GM21619 (cell line): ENCODE measurements around the gene PLXNA3.

Experiments used
- ATAC-seq: cut with Tn5 transposase; IDR thresholded peaks from one replicate; pipeline ENCODE4 v1.9.1; 2021; ENCODE audit not compliant: unreplicated experiment

The PLXNA3 gene

GRCh38 chrX:154457491-154458115 lies 478 bp upstream of the PLXNA3 start:
- peak; percentile 62 for ATAC-seq

DNA sequence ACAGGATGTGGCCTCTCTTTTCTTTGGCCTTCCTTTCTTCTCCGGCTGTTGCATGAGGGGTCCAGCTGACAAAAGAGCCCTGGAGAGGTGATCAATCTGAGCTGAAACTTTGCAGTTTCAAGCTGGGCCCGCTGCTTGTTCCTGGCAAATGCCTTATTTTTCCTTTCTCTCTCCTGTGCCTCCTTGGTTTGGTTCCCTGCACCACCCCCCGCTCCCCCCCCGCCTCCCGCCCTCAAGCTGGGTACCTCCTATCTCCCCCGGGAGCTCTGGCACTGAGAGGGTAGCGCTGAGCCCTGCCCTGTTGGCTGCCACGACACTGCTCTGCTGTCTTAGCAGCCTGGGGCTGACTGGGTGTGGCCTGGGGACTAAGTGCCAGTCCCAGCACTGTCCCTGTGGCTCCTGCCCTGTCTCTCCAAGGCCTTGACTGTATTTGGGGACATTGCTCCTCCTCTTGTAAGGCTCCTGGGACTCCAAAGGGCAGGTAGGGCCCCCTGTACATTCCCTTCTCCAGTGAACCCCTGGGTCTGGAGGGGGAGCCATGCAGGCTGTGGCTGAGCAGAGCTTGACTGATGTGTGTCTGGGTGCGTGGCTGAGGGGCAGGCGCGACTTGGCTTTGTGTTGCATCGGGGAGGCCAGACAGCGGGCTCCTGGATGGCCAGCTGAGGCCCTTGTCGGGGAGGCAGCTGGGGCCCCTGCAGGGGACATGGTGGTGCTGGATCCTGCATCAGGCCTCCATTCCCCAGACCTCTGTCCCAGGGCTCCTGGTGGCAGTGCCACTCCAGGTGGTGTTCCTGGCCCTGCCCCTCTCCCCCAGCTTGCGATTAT lies 1.1 kb downstream of the PLXNA3 start:
- ATAC-seq = no peak

DNA sequence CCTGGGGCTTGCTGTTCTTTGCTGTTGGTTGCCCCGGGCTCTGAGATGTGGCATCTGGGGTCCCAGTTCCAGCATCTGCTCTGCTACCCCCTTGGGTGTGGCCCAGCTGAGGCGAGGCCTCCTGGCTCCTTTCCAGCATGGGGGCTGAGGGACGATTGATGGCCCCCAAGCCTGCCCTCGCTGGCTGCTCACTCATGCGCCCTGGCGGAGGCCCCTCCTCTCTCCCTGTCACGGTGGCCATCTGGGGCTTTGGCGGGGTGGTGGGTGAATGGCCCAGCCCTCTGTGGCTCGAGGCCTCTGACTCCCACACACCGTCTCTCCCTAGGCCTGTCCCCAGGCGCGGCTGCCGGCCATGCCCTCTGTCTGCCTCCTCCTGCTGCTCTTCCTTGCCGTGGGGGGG lies 1.8 kb downstream of the PLXNA3 start:
- ATAC-seq = no peak

DNA sequence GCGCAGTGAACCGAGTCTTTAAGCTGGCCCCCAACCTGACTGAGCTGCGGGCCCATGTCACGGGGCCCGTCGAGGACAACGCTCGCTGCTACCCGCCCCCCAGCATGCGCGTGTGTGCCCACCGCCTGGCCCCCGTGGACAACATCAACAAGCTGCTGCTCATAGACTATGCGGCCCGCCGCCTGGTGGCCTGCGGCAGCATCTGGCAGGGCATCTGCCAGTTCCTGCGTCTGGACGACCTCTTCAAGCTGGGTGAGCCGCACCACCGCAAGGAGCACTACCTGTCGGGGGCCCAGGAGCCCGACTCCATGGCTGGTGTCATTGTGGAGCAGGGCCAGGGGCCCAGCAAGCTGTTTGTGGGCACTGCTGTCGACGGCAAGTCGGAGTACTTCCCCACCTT lies 2.2 kb downstream of the PLXNA3 start:
- no peak for ATAC-seq

DNA sequence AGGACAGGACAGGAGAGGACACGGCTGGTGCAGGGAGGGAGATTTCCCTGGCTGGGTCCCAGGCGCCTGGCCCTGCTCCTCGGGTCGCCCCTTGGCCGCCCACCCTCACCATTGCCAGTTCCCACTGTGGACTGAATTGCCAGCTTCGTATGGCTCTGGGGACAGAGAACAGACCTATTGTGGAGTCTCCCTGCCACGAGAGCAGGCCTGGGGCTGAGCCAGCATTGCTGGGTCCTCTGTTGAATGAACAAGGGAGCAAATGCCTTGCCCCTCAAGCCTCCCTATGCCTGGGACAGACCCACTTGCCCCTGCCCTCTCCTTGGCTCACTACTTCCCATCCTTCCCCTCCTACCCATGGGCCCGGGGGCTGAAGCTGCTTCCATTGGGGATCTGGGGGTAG lies 4.3 kb downstream of the PLXNA3 start:
- ATAC-seq = no peak

DNA sequence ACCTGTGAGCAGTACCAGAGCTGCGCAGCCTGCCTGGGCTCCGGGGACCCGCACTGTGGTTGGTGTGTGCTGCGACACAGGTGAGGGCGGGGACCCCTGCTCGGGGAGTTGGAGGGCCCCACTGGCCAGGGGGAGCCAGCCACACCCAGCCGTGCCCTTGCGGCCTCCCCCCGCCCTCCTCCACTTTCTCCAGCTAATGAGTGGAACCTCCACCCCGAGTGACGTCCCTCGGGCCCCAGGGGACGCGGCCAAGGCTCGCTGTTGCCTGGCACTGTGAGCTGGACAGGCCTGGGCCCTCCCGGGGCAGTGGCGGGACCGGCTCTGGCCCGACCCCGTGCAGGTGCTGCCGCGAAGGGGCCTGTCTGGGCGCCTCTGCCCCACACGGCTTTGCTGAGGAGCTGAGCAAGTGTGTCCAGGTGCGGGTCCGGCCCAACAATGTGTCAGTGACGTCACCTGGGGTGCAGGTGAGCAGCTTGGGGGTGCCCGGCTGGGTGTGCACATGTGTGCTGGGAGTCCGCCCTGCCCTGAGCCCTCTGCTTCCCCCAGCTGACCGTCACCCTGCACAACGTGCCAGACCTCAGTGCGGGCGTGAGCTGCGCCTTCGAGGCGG lies 5.6 kb downstream of the PLXNA3 start:
- no peak for ATAC-seq

GRCh38 chrX:154464806-154465365 lies 6.8 kb downstream of the PLXNA3 start:
- no peak for ATAC-seq

DNA sequence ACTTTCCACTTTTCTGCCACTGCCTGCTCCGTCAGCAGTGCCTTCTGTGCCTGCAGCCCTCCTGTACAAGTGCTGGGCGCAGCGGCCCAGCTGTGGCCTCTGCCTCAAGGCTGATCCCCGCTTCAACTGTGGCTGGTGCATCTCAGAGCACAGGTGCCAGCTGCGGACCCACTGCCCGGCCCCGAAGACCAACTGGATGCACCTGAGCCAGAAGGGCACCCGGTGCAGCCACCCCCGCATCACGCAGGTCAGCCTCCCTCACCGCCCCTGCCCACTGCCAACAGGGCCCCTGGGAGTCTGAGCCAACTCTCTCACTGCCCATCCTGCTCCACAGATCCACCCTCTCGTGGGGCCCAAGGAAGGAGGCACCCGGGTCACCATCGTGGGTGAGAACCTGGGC lies 7.5 kb downstream of the PLXNA3 start:
- ATAC-seq = no peak

GRCh38 chrX:154466036-154466435 lies 8.0 kb downstream of the PLXNA3 start:
- ATAC-seq = no peak

- no peak for ATAC-seq
These were observed 8.8 kb downstream of the PLXNA3 start for GRCh38 chrX:154466907-154467306.

DNA sequence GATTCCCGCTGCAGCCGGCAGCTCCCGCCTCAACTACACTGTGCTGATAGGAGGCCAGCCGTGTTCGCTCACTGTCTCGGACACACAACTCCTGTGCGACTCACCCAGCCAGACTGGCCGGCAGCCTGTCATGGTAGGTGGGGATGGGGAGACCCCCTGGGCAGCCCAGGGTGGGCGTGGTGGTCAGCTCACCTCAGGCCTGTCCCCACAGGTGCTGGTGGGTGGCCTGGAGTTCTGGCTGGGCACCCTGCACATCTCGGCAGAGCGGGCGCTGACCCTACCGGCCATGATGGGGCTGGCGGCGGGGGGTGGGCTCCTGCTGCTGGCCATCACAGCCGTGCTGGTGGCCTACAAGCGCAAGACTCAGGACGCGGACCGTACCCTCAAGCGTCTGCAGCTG lies 9.5 kb downstream of the PLXNA3 start:
- no peak for ATAC-seq

DNA sequence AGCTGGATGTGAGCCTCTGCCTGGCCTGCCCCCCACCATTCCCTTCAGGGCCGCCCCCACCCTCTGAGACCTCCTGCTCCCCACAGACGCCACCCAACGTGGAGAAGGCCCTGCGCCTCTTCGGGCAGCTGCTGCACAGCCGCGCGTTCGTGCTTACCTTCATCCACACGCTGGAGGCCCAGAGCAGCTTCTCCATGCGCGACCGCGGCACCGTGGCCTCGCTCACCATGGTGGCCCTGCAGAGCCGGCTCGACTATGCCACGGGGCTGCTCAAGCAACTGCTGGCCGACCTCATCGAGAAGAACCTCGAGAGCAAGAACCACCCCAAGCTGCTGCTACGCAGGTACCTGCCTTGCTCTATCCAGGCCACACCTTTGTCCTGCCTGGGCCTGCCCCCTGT lies 10.1 kb downstream of the PLXNA3 start:
- no peak for ATAC-seq

DNA sequence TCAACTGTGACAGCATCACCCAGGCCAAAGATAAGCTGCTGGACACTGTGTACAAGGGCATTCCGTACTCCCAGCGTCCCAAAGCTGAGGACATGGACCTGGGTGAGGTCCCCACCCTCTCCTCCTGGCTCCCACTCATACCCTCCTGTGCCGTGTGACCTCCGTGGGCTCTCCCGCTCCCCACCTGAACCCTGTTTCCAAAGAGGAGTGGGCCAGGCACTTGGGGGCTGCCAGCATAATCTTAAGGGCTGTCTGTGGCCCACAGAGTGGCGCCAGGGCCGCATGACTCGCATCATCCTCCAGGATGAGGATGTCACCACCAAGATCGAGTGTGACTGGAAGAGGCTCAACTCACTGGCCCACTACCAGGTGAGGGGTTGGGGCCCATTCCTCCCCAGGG lies 11.0 kb downstream of the PLXNA3 start:
- no peak for ATAC-seq

DNA sequence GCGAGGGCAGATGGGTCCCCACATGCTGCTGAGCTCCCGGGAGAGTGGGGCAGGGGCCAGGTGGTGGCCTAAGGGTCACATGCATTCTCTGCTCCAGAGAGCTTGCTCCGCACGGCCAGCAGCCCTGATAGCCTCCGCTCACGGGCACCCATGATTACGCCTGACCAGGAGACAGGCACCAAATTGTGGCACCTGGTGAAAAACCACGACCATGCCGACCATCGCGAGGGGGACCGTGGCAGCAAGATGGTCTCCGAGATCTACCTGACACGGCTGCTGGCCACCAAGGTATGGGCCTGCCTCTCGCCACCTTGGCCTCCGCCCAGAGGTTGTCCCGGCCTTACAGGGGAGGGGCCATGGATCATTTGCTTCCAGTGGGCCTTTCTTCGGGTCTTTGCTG lies 11.8 kb downstream of the PLXNA3 start:
- no peak for ATAC-seq

DNA sequence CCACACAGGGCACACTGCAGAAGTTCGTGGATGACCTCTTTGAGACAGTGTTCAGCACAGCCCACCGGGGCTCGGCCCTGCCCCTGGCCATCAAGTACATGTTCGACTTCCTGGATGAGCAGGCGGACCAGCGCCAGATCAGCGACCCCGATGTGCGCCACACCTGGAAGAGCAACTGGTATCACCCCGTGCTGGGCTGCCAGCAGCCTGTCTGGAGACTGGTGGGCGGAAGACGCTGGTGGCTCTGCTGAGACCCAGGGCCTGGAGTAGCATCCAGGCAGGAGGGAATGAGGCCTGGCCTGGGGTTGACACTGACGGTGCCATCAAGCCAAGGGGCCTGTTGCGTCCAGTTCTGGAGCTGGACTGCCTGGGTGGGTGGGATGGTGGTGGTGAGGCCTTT lies 12.4 kb downstream of the PLXNA3 start:
- no peak for ATAC-seq

DNA sequence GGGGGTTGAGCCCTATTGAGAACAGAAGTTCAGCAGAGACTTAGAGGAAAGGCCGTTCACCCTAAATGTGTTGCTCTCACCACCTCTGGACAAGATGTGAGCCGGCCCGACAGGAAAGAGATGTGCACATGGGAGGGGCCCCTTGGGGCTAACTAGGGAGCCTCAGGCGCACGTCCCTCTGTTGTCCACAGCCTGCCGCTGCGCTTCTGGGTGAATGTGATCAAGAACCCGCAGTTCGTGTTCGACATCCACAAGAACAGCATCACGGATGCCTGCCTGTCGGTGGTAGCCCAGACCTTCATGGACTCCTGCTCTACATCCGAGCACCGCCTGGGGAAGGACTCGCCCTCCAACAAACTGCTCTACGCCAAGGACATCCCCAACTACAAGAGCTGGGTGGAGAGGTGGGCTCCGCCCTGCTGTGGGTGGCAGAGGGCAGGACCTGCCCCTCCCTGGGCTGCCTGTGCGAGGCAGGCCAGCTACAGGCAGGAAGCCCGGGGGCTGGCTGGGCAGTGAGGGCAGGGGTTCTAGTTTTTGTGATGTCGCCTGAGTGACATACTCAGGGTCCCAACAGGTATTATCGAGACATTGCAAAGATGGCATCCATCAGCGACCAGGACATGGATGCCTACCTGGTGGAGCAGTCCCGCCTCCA lies 13.0 kb downstream of the PLXNA3 start:
- ATAC-seq = no peak

DNA sequence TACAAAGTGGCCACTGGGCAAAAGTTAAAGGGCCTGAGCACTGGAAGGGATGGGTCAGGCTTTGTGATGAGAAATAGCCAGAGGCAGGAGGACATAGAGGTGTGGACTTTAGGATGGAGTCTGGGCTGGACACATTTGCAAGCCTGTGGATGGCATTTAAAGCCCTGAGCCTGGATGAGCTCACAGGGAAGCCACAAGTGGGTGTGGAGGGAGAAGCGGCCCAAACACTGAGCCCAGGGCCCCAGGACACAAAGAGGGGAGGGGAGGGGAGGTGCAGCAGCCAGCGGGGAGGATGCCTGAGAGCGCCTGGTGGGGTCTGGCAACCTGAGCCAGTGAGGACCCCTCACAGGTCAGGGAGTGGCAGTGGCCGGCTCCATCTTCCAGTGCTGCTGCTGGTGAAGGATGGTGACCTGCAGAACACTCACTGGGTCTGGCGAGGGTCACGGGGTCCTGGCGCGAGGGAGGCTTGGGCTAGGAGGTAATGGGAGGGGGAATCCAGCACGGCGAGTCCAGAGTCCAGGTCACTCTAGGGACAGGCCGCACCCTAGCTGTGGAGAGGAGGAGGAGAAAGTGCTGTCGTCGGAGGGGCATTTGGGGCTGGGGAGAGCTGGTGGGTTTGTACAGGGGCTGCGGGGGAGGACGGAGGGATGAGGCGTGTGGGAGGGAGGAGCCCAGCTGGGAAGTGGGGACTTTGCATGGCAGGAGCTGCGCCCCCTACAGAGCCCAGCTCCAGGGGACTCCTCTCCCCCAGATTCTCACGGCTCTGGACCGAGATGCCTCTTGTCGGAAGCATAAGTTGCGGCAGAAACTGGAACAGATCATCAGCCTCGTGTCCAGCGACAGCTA lies 14.0 kb downstream of the PLXNA3 start:
- ATAC-seq = no peak

DNA sequence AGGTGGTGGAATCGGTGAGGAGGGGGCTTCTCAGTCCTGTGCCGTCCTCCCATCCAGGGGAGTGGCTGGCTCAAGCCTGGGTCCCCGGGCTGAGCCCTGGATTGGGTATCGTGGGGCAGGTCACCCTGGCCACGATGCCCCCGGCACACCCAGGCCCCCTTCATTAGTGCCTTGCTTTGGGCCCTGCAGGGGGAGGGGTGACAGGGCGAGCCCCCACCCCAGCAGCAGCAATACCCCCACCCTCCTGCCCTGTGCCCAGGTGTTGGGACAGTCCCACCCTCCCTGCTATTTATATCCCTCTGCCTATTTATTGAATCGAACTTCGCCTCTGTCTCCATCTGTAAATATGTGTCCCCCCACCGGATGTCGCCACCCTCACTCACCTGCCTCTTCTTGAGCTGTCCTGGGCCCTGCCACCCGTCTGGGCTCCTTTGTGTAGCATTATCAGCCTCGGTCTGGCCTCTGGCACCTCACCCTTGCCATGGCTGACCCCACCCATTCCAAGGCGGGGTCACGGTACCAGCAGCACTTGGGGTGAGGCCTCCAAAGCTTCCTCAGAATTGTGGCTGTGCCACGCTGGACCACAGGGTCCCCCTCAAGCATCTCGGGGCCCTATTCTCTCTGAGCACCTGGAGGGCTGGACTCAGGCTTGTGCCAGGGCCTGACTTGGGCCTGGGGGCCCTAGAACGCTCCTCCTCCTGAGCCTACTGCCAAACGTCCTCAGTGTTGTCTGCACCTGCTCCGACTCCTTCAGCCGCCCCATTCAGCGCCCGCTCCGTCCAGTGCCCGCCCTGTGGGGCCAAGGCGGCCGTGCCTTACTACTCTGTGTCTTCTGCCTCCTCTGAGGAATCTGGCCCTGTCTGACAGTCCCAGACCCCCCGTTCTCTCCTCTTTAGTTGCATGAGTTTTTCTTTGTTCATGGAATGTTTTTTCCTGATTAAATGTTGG lies 14.9 kb downstream of the PLXNA3 start:
- no peak for ATAC-seq

DNA sequence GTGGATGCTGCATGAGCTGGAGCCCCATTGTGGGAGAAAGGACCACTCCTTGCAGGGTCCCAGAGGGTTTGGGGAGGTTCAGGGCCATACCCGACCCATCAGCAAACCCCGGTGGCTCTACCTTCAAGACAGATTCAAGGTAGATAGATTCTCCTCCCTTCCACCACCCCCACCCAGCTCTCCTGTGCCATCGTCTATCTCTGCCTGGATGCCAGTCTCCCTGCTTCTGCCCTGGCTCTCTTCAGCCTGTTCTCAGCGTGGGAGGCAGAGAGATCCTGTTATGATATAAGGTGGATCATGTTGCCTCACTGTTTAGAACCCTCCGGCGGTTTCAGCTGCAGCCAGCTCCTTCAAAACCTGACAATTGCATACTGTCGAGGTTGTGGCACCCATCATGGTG lies 15.6 kb downstream of the PLXNA3 start:
- no peak for ATAC-seq
